SK-N-SH (cell line): ENCODE data around the gene KLF12.

Experiments
- EP300 ChIP-seq, 2 experiments: IDR thresholded peaks; 2 replicates each; pipeline versions ENCODE4 v1.4.0 to v1.6.1; 2012; ENCODE audit warnings: borderline replicate concordance in 1 of 2, low read depth in 1 of 2, low read length in 1 of 2
- POLR2AphosphoS5 ChIP-seq: IDR thresholded peaks from 2 replicates; pipeline ENCODE4 v1.6.1; 2012; ENCODE audit warnings: low read depth, low read length
- TCF12 ChIP-seq: IDR thresholded peaks from 2 replicates; pipeline ENCODE4 v1.4.0; 2012
- TF ChIP-seq, protein P1 (sequence below): fragments of 200-600 bp; sonication (generic); IDR thresholded peaks from 2 replicates; pipeline ENCODE4 v1.6.1; 2017; ENCODE audit warnings: antibody characterized with exemption, mild to moderate bottlenecking, moderate library complexity
- TF ChIP-seq, protein P2 (sequence below): IDR thresholded peaks from 2 replicates; pipeline ENCODE4 v1.4.0; 2012; ENCODE audit warnings: low read depth

DNA sequence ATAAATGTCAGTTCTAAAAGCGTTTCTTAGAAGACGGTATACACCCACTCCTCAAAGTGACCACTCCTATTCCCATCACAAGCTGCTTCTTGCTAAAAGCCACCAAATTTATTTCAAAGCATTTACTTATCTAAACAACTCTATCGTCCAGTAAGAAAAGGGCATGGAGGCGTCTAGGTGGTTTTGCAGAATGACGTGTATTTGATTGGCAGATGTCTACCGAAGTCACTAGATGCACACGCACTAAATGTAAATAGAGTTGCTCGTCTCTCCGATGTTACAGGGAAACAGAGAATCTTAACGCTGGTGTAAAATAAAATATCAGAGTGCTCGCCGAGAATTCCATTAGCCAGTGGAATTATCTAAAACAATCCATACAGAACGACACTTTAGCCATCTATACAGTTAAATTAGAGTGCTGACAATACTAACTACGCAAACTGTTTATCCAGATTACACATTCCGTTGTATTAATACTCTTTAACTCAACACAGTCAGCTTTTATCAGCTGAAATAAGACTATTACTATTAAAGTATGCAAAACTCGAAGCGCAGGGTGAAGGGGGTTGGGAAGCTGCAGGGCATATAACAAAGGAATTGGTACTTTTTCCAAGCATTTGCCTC is 1.9 kb downstream of the KLF12 start:
- TF ChIP-seq, protein P1, sequence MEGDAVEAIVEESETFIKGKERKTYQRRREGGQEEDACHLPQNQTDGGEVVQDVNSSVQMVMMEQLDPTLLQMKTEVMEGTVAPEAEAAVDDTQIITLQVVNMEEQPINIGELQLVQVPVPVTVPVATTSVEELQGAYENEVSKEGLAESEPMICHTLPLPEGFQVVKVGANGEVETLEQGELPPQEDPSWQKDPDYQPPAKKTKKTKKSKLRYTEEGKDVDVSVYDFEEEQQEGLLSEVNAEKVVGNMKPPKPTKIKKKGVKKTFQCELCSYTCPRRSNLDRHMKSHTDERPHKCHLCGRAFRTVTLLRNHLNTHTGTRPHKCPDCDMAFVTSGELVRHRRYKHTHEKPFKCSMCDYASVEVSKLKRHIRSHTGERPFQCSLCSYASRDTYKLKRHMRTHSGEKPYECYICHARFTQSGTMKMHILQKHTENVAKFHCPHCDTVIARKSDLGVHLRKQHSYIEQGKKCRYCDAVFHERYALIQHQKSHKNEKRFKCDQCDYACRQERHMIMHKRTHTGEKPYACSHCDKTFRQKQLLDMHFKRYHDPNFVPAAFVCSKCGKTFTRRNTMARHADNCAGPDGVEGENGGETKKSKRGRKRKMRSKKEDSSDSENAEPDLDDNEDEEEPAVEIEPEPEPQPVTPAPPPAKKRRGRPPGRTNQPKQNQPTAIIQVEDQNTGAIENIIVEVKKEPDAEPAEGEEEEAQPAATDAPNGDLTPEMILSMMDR, result no peak
- TF ChIP-seq, protein P2, sequence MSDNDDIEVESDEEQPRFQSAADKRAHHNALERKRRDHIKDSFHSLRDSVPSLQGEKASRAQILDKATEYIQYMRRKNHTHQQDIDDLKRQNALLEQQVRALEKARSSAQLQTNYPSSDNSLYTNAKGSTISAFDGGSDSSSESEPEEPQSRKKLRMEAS, result no peak
- TF ChIP-seq TCF12 (no peak), POLR2AphosphoS5 (no peak), EP300 (IDR thresholded peaks at IDR 0.05; ENCODE audit: borderline replicate concordance in 1 of 2, low read depth in 1 of 2, low read length in 1 of 2) (no peak)
